ENCODE data around the gene CA10.

- TF ChIP-seq CTCF (IDR thresholded peaks at IDR 0.05): no peak
- no peak for TF ChIP-seq POLR2AphosphoS5 (IDR thresholded peaks at IDR 0.05)
- TF ChIP-seq POLR2A (IDR thresholded peaks at IDR 0.05): no peak
These were observed 688 bp downstream of the CA10 start for GRCh38 chr17:52157603-52158449.

Data from sigmoid colon (tissue), 4 donors.